HuH-7 (cell line): Measurements from ENCODE around the gene TIAM2.
A peak's percentile ranks its signal among the peaks of the same experiment; 100 is the strongest.

ENCODE experiments used
- DNase-seq: peaks from one replicate; pipeline ENCODE4 v3.0.0; 2011; ENCODE audit warnings: low spot score

The TIAM2 gene

DNA sequence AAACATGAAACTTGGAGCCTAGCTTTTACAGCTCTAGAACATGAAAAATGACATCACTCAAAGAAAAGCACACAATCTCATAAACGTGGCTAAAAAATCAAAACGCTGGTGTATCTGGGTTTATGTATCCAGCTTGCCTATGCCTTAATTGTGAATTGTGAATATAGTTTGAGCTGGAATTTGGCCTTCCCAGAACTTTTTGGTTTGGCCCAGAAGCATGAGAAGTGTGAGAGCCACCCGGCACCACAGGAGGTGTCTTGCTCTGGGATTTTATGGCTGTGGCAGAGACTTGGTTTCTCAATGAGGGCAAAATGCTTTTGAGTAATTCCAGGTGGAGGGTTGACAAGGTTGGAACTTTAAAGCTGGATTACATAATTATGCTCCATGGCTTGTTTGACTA is 69.2 kb downstream of the TIAM2 start:
- no peak for DNase-seq

DNA sequence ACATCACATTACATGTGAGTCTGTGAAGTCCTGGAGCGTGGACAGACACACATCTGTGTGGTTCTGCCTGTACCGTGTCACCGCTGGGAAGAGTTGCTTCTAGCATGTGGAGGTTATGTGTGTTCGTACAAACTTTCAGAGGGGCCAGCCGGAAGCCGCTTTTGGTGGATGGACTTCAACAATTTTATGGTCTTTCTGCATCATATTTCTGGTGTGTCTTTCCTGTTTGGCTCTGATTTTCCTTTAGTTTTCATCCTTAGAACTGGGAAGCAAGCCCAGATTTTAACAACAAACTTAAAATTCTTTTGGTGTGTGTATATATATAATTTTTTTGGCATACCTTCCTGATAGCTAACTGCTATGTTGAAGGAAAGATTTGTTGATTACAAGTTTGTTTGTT is 71.2 kb downstream of the TIAM2 start:
- no peak for DNase-seq

DNA sequence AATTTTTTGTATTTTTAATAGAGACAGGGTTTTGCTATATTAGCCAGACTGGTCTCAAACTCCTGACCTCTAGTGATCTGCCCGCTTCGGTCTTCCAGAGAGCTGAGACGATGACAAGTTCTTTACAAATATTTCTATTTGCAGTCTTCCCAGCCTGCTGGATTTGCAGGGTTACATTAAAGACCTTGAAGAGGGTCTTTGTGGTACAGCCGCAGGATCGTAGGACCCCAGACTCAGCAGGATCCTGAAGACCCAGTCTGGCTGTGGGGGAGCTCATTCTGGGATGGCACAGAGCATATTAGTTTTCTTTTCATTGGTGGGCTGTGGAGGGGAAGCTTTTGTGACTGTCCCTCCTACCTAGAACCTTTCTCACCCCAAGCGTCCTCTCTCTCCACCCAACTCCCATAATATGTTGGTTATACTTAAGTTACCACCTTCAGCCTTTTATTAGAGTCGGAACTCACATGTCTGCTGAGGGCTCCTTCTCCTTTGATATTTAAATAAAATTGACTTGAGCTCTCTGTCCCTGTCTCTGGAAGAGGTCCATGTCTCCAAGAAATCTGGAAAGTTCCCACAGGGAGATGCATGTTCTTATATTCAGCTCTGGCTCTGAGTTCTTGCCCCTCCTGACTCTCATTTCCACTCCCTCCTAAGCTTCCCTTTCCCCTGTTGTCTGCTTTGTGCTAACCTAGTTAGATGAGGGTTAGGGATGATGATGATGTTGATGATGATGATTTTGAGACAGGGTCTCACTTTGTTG is 72.0 kb downstream of the TIAM2 start:
- no peak for DNase-seq

DNA sequence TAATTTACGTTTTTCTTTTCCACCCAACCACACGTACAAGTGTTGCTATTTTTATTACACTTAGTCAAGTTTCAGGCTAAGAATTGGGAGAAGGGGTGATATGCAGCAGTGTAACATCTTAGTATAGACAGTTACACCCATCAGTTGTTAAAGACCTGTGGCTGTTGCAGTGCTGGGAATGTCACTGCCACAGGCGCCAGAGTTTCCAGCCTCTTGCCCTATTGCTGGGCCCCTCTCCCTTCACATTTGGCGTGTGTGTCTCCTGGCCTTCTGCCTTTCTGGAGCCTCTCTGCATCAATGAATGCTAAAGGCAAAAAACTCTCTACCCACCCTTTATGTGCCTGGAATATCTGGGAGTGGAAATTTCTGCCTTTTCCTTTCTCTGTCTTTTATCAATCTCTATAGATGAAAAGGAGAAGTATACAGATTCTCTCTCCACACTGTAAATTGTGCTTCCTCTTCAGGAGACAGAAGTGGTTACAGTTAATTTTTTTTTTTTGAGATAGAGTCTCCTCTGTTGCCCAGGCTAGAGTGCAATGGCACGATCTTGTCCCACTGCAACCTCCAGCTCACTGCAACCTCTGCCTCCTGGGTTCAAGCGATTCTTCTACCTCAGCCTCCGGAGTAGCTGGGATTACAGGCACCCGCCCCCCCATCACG is 73.0 kb downstream of the TIAM2 start:
- no peak for DNase-seq

- no peak for DNase-seq
Observed at GRCh38 chr6:155069543-155069942, 74.4 kb downstream of the TIAM2 start.

DNA sequence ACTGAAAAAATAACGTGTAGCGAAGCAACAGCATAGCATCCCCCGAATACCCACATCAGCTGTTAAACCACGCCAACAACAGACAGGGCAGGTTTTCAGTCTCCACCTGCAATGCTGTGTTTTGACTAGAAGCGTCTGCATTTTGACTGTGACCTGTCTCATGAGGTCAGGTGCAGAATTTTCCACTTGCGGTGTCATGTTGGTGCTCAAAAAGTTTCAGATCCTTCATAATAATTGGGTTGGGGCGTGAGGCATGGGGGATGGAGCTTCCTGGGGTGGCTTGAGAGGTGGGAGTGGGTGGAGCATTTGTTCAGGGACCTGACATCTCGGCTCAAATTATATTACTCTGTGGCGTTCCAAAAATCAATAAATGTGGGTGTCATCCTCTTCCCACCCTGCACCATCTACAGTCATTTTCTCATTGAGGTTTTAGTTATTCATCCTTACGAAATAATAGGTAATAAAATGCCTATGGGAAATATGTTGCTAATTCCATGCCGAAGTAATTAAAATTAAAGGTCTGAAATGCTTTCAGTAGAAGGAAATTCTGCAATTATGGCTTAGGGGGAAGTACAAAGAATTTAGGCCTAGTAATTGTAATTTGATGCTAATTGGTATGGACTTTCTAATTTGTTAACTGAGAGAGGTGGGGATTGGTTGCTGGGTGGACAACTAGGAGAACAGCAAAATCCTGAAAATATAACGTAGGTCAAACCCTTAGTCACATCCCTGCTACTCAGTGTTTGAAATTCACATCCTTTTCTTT is 81.0 kb downstream of the TIAM2 start:
- no peak for DNase-seq

DNA sequence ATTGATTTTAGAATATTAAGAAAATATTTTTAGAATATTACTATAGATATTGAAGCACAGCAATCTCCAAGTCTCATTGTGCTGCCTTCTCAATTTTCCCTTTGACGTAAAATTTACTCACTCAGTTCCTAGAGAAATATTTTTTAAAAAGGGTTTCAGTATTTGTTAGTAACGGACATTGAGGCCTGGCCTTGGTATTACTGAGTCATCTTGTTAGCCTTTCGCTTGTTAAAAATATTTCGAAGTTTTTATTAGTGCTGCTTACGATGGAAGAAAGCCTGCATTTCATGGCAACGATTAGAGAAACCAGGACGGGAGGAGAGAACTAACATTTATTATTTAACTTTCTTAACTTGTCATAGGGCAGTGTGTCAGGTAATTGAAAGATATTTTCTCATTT is 82.2 kb downstream of the TIAM2 start:
- DNase-seq, result no peak

GRCh38 chr6:155077784-155078183 is 82.7 kb downstream of the TIAM2 start:
- peak; percentile 51 for DNase-seq

DNA sequence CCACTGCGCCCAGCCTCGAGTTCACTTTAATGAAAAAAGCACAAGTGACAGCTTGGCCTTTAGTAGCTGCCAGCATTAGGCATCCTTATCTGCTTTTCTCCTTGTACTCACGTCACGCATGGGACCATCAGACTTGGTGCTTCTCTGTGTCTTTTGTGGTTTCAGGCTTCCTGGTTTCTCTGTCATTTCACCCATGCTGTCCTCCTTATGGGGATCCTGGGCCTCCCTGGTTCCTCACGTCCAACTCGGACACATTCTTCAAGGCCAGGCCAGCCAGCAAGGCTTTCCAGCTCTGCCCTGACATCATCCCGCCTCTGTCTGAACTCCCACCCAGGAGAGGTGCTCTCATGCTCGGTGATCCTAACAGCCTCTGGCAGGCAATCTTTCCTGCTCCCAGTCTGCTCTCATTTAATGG is 83.2 kb downstream of the TIAM2 start:
- DNase-seq, result no peak

- no peak for DNase-seq
Observed at GRCh38 chr6:155079985-155080452, 84.9 kb downstream of the TIAM2 start.

- no peak for DNase-seq
Observed at GRCh38 chr6:155080881-155081845, 86.0 kb downstream of the TIAM2 start.

GRCh38 chr6:155084431-155085123 is 89.5 kb downstream of the TIAM2 start:
- DNase-seq, result no peak

GRCh38 chr6:155085582-155086257 is 90.6 kb downstream of the TIAM2 start:
- peak; percentile 52 for DNase-seq

GRCh38 chr6:155088856-155089255 is 93.7 kb downstream of the TIAM2 start:
- no peak for DNase-seq

- no peak for DNase-seq
Observed at GRCh38 chr6:155089746-155090145, 94.6 kb downstream of the TIAM2 start.

DNA sequence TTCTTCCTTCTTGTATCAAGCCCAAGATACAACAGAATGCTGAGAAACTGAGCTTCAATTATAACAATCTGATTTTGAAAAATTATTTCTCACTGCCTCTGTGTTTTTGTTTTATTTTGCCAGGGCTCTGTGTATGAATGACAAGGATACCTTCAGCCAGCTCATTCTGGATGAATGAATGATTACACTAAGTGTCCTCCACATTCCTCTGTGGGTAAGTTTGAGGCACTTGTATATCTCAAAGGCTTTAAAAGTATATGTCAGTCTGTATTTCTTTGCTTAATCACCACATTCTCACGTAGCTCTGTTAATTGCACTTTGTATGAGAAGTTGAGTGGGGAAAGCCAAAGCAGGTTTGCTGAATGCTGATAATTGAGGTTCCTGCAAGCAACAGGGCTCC is 95.1 kb downstream of the TIAM2 start:
- DNase-seq, result no peak

DNA sequence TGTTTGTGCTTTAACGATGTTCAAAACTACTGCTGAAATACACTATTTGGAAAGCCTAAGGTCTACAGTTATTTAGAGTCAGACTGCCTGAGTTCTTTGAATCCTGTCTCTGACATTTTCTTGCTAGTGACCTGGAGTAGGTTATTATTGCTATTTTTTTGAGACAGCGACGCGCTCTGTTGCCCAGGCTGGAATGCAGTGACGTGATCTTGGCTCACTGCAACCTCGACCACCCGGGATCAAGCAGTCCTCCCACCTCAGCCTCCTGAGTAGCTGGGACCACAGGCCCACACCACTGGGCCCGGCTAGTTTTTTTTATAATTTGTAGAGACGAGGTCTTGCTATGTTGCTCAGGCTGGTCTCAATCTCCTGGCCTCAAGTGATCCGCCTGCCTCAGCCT is 96.6 kb downstream of the TIAM2 start:
- no peak for DNase-seq

GRCh38 chr6:155093430-155093829 is 98.3 kb downstream of the TIAM2 start:
- no peak for DNase-seq

DNA sequence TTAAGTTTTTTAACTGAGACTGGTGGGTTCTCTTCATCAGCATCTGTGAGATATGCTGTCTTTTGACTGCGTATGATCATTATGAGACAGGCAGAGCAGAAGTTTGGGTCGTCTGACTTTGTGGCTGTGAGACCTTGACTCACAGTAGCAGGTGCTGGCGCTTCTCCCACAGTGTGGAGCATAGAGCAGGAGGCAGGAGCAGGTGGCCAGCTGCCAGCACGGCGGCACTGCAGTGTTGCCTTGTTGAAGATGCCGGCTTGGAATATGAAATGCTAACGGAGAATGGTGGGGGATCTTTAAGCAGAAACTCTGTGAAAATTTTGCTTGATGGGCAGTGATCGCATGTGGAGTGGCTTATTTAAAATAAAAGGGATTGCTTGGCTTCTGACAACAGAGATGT is 105.0 kb downstream of the TIAM2 start:
- no peak for DNase-seq

DNA sequence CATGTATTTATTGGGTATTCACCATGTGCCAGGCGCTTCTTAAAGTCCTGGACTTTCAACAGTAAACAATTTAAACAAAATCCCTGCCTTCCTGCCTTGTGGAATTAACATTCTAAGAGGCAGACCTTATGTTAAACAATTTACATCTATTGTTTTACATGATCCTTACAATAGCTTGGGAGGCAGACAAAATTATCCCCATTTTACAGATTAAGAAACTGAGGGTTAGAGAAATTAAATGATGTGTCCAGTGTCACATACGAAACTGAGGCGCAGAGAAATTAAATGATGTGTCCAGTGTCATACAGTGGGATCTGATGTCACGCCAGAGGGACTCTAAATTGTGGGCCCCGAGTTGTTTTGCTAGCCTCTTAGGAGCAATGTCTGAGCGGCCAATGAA is 105.5 kb downstream of the TIAM2 start:
- DNase-seq, result no peak
